GM19452 (cell line): ENCODE measurements around the gene BTBD18.

Source experiments
- ATAC-seq: cut with Tn5 transposase; IDR thresholded peaks from one replicate; pipeline ENCODE4 v1.9.1; 2021; ENCODE audit not compliant: unreplicated experiment

BTBD18 gene, protein sequence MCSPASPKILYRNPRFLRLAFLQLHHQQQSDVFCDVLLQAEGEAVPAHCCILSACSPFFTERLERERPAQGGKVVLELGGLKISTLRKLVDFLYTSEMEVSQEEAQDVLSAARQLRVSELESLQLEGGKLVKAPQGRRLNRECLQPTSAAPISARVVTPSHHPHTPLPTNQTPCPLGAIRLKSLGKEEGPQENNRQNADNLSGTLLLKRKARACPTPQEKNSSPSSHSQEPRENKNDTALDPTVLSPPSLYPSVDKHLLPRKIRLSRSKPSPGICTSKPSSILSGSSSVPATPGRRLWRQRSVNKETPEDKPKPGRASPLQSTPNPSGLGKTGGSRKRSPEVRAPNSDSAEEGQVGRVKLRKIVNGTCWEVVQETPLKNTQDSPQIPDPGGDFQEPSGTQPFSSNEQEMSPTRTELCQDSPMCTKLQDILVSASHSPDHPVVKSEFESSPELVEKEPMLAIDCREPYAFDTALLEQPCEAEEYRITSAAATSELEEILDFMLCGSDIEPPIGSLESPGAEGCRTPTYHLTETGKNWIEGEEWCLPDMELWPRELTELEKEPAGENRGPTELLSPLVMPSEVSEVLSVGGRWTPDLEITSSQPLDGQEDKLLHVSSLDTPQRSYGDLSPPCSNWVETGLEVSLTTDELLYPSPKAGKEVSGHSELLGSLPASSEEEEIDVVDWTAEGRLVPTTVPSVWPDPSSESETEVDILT

DNA sequence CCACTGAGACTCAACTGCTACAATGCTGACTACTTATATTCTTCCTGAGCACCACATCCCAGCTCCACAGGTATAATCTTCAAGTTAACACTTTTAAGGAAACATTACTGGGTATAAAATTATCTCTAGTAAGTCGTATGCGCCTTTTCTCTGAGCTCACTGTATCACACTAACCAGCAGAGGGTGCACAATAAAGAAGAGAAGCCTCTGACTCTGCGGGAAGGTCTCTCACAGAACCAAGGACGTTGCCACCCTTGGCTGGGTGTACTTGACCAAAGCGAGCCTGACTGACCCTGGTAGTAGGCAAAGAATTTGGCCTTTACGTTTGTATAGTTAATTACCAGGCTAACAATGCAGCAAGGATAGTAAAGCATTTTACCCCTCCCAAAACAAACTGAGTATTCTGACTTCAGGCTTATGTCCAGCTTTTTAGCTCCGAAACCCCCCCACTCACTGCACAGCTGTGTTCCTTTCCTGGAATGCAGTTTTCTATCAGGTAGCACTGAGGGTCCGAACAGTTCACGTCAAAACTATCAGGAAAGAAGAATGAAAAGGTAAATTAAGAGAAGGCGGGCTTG, at the start of gene BTBD18:
TSS of gene BTBD18 (minus strand) at position 144 of the 578 bp plus-strand sequence. CDS start 631 bp downstream, outside the sequence.
- no peak for ATAC-seq

DNA sequence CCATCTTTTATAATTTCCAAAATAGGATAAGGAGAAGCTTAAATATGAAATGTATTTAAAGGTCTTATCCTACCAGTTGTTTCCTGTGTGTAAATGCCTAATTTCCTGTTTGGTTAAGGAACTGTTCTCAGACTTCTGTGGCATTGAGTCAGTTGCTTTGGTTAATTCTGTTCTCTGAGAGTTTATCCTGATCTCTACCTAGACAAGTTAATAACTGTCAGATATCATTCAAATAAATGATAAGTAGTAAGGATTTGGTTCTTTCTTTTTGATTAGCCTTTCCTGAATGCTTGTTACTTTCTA, 49.5 kb upstream of the BTBD18 start:
- ATAC-seq, result no peak

DNA sequence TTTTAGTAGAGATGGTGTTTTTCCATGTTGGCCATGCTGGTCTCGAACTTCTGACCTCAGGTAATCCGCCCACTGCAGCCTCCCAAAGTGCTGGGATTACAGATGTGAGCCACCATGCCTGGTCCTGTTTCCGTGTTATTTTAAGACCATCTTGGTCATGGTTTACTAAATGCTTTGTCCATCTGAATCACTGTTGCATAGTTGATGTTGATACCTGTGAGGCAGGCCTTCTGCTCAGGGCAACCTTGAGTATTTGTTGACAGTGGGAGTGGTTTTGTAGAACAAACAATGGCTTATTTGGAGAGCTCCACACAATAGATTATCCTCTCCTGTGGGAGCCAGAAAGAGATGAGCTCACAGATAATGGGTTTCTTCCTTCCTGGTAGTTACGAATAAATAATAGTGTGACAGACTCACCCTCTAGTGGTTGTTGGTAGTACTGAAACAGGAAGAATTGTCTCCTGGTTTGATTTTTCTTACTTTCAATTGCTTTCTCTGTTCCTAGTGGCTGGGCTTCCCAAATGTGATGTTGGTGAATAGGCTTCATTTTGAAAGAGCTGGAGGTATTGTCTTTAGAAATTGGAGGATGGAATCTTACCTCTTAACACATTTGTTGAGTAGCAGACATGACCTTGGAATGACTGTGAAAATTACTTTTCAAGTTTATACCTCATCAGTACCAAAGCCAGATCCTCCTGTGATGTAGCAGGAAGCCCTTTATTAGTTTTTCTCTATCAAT, 49.0 kb upstream of the BTBD18 start:
- ATAC-seq, result peak; percentile 86

DNA sequence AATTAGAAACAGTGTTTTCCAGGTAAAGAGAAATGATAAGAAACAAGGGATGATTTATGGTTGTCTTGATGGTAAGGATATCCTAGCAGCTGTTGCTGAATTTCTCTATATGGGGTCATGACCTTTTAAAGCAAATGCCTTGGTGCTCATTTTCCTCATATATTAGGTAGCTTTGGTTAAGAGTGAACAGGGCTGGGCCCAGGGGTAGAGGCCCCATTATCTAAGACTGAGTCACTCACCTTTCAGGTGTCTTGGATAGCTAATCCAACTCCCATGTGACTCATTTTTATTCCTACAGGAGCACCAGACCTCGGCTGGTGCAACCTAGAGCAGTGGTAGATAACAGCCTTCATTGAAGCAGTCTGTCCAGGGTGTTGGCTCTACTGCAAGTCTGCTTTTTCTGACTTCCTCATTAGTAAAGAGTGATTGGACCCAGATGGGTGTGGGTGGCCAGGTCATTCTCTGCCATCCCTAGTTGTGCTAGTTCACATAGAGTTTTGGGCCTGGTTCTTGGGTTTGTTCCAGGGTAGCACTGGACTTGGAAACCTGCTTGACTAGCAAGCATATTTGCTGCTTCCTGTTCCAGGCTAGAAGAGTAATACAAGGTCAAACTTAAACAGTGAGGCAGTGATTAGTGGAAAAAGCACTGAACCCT, 47.4 kb upstream of the BTBD18 start:
- no peak for ATAC-seq

DNA sequence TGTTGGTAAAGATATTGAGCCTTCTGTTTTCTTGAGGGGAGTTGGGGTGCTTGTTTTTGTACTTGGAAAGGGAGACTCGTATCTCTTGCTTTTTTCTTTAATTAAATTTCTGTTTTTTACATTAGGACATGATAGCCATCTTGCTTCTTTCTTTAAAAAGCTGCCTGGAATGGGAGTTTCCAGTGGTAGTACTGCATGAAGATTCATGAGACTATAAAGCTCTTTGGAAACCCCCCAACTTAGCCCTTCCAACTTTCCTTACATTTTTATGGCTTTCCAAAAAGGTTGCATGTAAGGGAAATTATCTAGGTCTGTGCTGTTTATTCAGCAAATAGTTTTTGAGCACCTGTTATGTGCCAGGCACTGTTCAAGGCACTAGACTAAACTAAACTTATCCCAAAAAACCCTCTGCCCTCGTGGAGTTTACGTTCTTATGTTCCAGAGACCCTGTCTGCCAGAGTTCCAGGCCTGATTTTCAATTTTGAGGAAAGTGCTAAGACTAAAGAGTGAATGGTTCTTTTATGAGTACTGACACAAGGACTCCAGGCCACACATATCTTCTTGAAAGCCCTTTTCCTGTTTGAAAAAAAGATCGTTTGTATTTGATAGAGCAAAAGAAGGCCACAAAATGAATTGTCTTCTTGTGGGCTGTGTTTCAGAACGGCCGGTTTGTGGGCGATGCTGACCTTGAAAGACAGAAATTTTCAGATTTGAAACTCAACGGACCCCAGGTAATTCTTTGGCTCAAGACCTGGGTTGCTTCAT, 41.9 kb upstream of the BTBD18 start:
- ATAC-seq, result no peak

DNA sequence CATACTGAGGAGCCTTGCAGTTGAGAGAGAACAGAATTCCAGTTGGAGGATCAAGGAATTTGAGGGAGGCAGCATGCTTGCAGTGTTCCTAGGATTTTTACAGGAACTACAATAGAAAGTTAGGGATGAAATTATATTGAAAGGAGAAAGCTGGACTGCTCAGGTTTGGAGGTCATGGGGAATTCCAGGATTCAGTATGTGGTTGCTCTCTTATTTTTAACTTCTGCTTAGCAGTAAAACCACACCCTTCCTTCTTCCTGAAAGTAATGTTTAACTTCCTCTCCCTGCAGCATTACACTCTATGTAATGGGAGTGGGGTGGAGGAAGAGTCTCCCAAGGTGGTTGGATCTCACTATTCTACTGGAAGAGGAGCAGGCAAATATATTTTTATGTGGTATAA, 41.3 kb upstream of the BTBD18 start:
- ATAC-seq, result peak; percentile 24

DNA sequence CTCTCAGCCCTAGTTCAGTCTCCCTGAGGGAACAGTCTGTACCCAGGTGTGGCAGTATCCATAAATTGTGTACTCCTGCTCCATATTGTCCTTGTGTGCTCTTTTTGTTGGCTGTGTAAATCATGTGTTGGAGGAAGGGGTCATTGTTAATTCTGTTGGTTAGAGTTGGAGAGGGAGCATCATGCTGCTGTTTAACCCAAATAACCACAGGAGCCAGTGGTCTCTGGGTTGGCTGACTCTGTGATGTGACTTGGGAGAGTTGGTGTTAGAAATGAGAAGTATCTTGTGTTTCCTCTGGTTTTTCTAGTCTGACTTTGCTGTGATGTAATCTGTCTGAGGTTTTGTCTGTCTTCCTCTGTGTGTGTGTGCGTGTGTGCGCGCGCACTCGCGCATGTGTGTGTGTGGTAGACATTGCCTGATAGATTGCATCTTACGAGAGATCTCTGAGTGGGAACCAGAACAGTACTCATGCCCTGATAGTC, 40.5 kb upstream of the BTBD18 start:
- ATAC-seq, result peak; percentile 76

DNA sequence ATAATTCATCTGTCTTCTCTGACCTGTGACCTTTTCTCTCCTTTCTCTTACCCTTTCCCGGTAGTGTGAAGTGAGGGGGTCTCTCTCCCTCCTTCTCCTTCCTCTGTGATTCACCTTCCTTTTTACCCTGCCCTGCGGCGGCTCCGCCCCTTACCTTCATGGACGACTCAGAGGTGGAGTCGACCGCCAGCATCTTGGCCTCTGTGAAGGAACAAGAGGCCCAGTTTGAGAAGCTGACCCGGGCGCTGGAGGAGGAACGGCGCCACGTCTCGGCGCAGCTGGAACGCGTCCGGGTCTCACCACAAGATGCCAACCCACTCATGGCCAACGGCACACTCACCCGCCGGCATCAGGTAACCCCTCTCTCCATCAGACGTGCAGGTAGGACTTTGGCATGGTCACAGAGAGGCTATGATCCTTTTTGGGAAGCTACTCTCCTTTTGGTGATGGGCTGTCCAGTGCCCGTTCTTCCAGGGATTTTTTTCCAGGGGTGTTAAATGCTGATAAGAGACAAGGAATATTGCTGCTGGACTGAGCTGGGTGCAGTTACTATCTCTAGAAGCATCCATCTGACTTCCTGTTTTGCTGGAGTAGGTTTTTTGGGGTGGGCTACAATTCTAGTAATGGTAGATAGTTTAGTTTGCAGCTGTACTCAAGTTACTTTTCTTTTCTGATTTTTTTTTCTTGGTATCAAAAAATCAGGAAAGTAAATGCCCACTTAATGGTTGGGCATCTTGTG, 39.9 kb upstream of the BTBD18 start:
- peak; percentile 4 for ATAC-seq

DNA sequence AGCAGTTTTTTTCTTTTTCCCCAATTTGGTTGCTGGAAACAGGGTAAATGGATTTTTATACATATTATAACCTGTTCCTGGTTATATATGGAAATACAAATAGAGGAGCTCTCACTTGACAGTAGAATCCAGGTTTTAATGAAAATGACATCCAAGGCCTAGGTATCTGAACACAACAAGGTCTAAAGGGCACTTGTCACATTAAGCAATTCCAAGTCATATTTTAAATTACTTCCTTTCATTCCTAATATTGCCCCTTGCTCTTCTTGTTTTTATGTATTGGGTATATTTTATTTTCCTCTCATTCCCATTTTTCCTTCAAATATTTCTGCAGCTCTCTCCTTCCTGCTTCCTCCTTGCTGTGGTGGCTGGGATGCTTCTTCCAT, 37.1 kb upstream of the BTBD18 start:
- no peak for ATAC-seq

DNA sequence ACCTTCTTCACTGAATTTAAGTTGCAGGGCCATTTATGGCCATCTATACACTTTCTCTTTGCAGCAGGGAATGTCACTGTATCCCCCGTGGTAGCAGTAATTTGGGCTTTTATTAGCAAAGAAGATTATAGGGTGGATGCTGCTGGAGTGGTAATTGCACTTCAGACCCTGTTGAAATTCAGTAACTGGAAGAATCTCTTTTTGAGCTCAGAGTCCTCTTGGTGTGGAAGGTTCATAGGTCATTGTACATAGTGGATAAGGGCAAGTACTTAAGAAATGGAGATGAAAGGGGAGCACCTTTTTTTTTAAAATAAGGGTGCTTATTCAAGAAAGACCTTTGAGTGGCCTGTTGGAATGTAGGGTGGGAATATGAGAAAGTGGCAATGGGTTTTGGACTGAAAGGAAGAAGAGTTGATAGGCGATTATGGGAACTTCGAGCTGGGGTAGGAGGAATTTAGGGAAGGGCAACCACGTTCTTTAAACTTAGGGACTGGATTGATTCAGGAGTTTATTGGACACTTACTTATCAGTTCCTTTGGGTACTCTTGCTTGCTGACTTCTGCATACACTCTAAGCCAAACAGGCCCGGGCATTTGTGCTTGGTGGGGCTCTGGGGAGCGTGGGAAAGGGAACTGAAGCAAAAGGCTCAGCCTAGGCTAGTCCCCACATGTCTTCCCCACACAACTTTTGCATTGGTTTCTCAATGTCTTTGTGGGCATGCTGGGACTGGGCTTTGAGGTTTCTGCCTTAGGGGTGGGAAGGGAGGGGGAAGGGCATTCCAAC, 36.5 kb upstream of the BTBD18 start:
- no peak for ATAC-seq

DNA sequence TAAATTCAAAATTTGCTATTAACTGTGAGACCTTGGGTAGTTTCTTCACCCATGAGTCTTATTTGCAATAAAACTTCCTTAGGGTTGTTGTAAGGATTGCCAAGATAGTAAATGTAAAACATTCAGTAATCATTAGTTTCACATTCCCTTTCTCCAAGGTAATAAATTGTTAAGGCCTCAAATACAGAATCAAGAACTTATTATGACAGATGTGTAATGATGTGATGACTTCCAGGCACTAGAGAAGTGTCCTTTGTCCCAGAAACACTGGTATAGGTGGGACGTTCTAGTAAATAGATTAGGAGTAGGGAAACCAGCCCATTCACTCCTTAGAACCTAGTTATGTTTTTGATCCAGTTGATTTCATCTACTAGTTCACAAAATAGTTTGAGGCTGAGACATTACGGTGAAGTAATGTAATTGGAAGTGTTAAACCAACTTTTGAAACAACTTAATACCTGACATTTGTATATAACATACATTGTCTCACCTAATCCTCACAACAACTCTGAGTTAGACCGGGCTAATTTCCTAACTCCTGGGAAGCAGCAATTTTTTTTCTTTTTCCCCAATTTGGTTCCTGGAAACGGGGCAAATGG, 35.5 kb upstream of the BTBD18 start:
- no peak for ATAC-seq

DNA sequence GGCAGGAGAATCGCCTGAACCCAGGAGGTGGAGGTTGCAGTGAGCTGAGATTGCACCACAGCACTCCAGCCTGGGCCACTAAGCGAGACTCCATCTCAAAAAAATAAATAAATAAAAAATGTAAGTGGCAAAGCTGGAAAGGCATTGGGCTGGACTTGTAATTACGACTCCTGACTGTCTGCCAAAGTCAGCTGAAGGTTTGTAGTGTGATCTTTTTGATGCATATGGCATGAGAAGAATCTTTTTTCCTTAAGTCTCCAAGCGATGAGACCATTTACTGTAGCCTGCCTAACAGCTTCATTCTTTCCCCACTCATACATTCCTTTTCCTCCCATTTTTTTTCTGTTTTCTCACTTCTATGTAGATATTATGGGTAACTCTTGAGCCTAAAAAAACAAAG, 34.8 kb upstream of the BTBD18 start:
- no peak for ATAC-seq

DNA sequence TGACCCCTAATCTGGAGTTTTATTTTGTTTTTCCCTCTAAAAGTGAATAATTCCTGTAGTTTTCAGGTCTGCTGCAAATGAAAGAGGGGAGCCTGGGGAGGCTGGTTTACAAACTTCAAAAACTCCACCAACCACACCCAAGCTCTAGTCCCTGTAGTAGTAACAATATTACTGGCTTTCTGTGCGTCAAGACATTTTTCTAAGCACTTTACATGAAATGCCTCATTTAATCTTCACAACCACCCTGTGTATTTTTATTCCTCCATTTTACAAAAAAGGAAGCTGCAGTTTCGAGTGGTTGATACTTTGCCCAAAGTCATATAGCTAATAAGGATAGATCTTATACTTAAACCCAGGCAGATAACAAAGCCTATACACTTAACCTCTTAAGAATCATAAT, 33.5 kb upstream of the BTBD18 start:
- ATAC-seq, result no peak

DNA sequence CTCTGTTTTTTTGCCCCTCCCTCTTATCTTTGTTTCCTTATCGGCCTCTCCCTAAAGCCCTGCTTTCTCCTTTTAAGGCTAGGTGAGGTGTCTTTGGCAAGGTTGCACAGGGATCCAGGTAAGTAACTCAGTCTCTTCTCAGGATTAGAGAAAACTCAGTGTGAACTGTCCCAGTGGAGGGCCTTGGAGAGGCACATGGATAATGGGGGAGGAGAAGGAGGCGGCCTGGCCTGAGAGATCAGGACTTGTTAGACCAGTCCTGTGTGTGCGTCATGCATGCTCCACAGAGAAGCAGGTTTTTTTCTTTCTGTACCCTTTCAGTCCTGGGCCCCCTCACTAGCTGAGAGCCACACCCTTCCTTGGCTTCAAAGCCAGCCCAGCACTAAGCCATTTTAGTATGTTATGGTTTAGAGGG, 29.9 kb upstream of the BTBD18 start:
- ATAC-seq, result no peak

DNA sequence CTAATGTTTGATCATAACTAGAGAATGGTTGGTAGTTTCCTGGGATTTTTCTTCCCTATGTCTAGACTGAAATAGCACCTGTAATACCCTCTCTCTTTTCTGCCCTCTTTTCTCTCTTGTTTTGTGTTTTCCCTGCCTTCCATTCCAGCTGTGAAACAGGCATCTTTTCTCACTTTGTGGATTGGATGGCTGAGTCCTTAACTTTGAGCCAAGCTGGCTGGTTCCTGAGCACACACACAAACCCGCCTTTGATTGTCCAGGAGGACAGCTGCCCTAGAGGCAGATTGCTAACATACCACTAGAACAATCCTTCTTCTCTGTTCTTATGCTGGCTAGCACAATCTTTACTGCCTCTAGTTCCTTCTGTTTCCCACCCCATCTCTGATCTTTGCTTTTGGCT, 27.7 kb upstream of the BTBD18 start:
- no peak for ATAC-seq

DNA sequence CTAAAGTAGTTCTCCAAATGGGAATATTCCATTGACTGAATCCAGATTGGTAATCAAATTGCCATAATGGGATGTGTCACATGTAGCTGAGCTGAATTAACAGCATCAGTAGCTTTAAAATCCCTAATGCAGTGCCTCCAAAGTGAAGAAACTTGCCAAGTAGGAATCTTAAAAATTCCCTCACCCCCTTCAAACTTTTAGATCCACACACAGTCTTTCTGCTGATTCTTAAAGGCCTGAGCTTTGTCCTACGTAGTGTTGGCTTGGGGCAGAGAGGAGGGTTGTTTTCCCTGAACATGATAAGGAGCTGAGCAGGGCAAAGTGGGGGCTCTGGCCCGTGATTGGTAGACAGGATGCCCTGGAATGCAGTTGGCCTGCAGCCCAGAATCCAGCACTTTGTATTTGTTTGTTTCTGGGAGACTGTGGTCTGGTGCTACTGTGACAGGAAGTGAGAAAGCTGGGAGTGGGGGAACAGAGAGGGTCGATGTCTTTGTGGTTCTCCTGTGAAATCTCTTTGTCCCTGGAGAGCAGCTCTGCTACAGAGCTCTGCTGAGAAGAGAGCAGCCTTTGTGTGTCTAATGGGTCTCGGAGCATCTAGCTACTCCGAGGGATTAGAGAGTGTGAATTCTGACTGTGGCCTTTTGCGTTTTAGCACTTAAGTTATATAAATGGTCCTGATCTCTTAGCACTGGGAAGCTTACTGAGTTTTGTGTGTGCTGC, 26.9 kb upstream of the BTBD18 start:
- no peak for ATAC-seq

DNA sequence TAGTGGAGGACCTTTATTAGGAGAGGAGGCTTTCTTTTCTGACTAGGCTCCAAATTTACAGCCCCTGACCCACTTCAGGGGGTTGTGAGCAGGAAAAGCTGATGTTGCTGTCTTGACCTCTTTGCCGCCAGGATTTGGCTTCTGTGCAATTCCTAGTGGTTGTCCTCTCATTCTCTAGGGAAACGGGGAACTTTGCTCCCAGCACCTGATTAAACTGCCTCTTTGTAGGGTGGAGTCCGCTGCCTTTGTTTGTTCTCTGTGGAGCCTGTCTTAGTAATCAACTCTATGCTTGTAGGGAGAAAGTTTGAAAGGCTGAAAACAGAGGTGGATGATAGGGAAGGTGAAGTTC, 26.3 kb upstream of the BTBD18 start:
- ATAC-seq, result no peak
